HepG2 (cell line): ENCODE measurements around the gene MAP2K5.

Experiments
- BHLHE40 ChIP-seq: IDR thresholded peaks from 2 replicates; pipeline ENCODE4 v1.6.1; 2011; ENCODE audit warnings: low read length, improper control_type of control experiment
- CTCF ChIP-seq: sonication (generic); formaldehyde crosslinking; IDR thresholded peaks from 2 replicates; pipeline ENCODE4 v1.5.0; 2020; ENCODE audit warnings: mild to moderate bottlenecking, missing genetic modification reagents, moderate library complexity
- EP300 ChIP-seq, 3 experiments: sonication (generic) in 1 of 3; formaldehyde crosslinking in 1 of 3; IDR thresholded peaks; 2 replicates each; pipeline versions ENCODE4 v1.5.1 to v1.6.1; 2011 to 2020; ENCODE audit warnings: low read depth in 2 of 3, low read length in 2 of 3, borderline replicate concordance in 1 of 3, improper control_type of control experiment in 1 of 3, mild to moderate bottlenecking in 1 of 3, missing genetic modification reagents in 1 of 3, moderate library complexity in 1 of 3
- GZF1 ChIP-seq: sonication (generic); formaldehyde crosslinking; IDR thresholded peaks from 2 replicates; pipeline ENCODE4 v1.5.1; 2020; ENCODE audit warnings: mild to moderate bottlenecking, missing genetic modification reagents
- HDAC1 ChIP-seq: sonication (generic); formaldehyde crosslinking; IDR thresholded peaks from 2 replicates; pipeline ENCODE4 v1.5.1; 2020; ENCODE audit warnings: mild to moderate bottlenecking, missing genetic modification reagents
- HNRNPK ChIP-seq: fragments of 200-400 bp; formaldehyde crosslinking; IDR thresholded peaks from 2 replicates; pipeline ENCODE4 v1.6.1; 2018; ENCODE audit warnings: low read length, low read depth, moderate library complexity, mild to moderate bottlenecking; ENCODE audit not compliant: poor library complexity, severe bottlenecking
- IRF2 ChIP-seq: IDR thresholded peaks from 2 replicates; pipeline ENCODE4 v1.6.1; 2018; ENCODE audit warnings: missing genetic modification reagents, missing compliant biosample characterization
- NKX3-1 ChIP-seq: sonication (generic); formaldehyde crosslinking; IDR thresholded peaks from 2 replicates; pipeline ENCODE4 v1.5.0; 2020; ENCODE audit warnings: missing genetic modification reagents
- POLR2AphosphoS5 ChIP-seq: IDR thresholded peaks from 2 replicates; pipeline ENCODE4 v1.6.1; 2012; ENCODE audit warnings: low read depth, low read length
- ZNF788 ChIP-seq: sonication (generic); formaldehyde crosslinking; IDR thresholded peaks from 2 replicates; pipeline ENCODE4 v1.5.0; 2020; ENCODE audit warnings: mild to moderate bottlenecking, missing genetic modification reagents, borderline replicate concordance
- TF ChIP-seq, protein P1 (sequence below): sonication (generic); formaldehyde crosslinking; conservative IDR thresholded peaks from 2 replicates; pipeline ENCODE4 v1.8.0; 2022; ENCODE audit warnings: missing genetic modification reagents
- TF ChIP-seq, protein P2 (sequence below), 2 experiments: sonication (generic) in 1 of 2; formaldehyde crosslinking in 1 of 2; IDR thresholded peaks; 2 replicates each; pipeline versions ENCODE4 v1.4.0 to v1.6.1; 2018 to 2020; ENCODE audit warnings: missing genetic modification reagents in 2 of 2, borderline replicate concordance in 1 of 2, low read depth in 1 of 2, mild to moderate bottlenecking in 1 of 2, missing biosample characterization in 1 of 2

DNA sequence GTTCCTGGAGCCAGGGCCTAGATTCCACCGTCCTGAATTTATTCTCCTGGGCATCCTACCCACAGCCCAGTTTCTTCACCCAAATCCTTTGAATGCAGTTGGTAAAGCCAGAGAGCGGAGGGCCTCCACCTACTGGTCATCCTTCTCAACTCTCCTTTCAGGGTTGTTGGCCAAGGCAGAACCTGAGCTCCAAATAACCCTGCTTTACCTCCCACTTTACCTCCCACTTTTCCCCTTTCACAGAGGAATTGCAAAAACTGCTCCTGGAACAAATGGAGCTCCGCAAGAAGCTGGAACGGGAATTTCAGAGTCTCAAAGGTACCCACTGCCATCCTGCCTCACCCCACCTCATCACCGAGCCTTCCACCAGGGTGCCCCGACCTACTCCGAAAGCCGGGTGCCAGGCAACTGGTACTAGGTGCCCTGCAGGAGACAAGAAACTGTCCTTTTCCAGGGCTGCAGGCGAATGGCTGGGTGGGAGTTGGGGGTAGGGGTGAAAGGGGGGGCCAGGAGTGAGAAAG lies 289.6 kb downstream of the MAP2K5 start:
- TF ChIP-seq, protein P1, sequence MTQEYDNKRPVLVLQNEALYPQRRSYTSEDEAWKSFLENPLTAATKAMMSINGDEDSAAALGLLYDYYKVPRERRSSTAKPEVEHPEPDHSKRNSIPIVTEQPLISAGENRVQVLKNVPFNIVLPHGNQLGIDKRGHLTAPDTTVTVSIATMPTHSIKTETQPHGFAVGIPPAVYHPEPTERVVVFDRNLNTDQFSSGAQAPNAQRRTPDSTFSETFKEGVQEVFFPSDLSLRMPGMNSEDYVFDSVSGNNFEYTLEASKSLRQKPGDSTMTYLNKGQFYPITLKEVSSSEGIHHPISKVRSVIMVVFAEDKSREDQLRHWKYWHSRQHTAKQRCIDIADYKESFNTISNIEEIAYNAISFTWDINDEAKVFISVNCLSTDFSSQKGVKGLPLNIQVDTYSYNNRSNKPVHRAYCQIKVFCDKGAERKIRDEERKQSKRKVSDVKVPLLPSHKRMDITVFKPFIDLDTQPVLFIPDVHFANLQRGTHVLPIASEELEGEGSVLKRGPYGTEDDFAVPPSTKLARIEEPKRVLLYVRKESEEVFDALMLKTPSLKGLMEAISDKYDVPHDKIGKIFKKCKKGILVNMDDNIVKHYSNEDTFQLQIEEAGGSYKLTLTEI (CRISPR knock-in tag): no peak
- TF ChIP-seq HNRNPK (no peak), BHLHE40 (no peak), CTCF (peak; percentile 55), ZNF788 (CRISPR knock-in tag) (no peak), IRF2 (no peak), EP300 (IDR thresholded peaks at IDR 0.05; ENCODE audit: low read depth in 2 of 2, low read length in 2 of 2) (no peak), EP300 (CRISPR knock-in tag; IDR thresholded peaks at IDR 0.05; ENCODE audit: borderline replicate concordance) (no peak), POLR2AphosphoS5 (no peak), GZF1 (no peak), NKX3-1 (no peak), HDAC1 (no peak)
- TF ChIP-seq, protein P2, sequence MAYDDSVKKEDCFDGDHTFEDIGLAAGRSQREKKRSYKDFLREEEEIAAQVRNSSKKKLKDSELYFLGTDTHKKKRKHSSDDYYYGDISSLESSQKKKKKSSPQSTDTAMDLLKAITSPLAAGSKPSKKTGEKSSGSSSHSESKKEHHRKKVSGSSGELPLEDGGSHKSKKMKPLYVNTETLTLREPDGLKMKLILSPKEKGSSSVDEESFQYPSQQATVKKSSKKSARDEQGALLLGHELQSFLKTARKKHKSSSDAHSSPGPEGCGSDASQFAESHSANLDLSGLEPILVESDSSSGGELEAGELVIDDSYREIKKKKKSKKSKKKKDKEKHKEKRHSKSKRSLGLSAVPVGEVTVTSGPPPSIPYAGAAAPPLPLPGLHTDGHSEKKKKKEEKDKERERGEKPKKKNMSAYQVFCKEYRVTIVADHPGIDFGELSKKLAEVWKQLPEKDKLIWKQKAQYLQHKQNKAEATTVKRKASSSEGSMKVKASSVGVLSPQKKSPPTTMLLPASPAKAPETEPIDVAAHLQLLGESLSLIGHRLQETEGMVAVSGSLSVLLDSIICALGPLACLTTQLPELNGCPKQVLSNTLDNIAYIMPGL (CRISPR knock-in tag; IDR thresholded peaks at IDR 0.05; ENCODE audit: borderline replicate concordance in 1 of 2, low read depth in 1 of 2): no peak
